Right lobe of liver (tissue), 6 donors: Measurements from ENCODE around the gene PIGS. TPM values are rescaled to one million over a fixed set of nuclear protein-coding genes. Genes with fewer than 3 reads are reported as not detected.

ENCODE experiments used
- ATAC-seq, 4 donors: fragments of 200-7000 bp; cut with Tn5 transposase; one replicate each; pipeline ENCODE4 v1.9.1; 2020; ENCODE audit warnings: mild to moderate bottlenecking in 4 of 4, moderate library complexity in 4 of 4
- DNase-seq, 3 donors: peaks; one replicate each; pipeline ENCODE4 v3.0.0-alpha.2; 2020
- H3K27ac ChIP-seq, 3 donors: fragments of 200-600 bp; one replicate each; pipeline ENCODE4 v1.8.0; 2022
- H3K27me3 ChIP-seq, 2 donors: fragments of 200-600 bp; one replicate each; pipeline ENCODE4 v1.8.0; 2022
- H3K36me3 ChIP-seq, 4 donors: fragments of 200-600 bp; sonication (generic) in 1 of 4; one replicate each; pipeline versions ENCODE4 v1.5.1 to v1.8.0; 2017 to 2022; ENCODE audit warnings: control low read depth in 1 of 4
- H3K4me1 ChIP-seq, 4 donors: fragments of 200-600 bp; sonication (generic) in 1 of 4; one replicate each; pipeline versions ENCODE4 v1.5.1 to v1.8.0; 2017 to 2022; ENCODE audit warnings: control low read depth in 1 of 4
- H3K4me3 ChIP-seq, 3 donors: fragments of 200-600 bp; one replicate each; pipeline ENCODE4 v1.8.0; 2022
- H3K9me3 ChIP-seq, 4 donors: fragments of 200-600 bp; sonication (generic) in 1 of 4; one replicate each; pipeline versions ENCODE4 v1.5.1 to v1.8.0; 2017 to 2022; ENCODE audit warnings: control low read depth in 1 of 4
- CTCF ChIP-seq, 4 donors: fragments of 200-600 bp in 3 of 4; fragments of 450-650 bp in 1 of 4; IDR thresholded peaks; one replicate each; pipeline versions ENCODE4 v1.5.1 to v1.8.0; 2016 to 2022; ENCODE audit warnings: antibody characterized with exemption in 4 of 4, mild to moderate bottlenecking in 2 of 4
- POLR2A ChIP-seq: fragments of 450-650 bp; IDR thresholded peaks from one replicate; pipeline ENCODE4 v1.6.1; 2017; ENCODE audit warnings: antibody characterized with exemption, mild to moderate bottlenecking
- WGBS: methylation state at CpG from one replicate; pipeline ENCODE4 v1.1.6; 2018; ENCODE audit warnings: low coverage, low lambda C conversion rate; ENCODE audit not compliant: insufficient coverage; ENCODE audit errors: missing lambda C conversion rate; 5-methylcytosine and 5-hydroxymethylcytosine counted together
- intact Hi-C, 2 donors: fragments of 100-400 bp; cut with DNase I; formaldehyde crosslinking; loops; one replicate each; pipeline versions ENCODE4 v1.11.2 to v1.14.1; 2022
- total RNA-seq, 6 experiments: library from RNA; depleted of rRNA in 2 of 6; stranded (reverse); fragments of >200 nt in 2 of 6; fragmentation: NEBNext Ultra II Directional in 3 of 6; extraction: Animal tissue kit (Norgen Biotek cat#: 25700) in 3 of 6; gene quantifications; one replicate each; pipeline versions ENCODE4 v1.1.0 to v1.2.4, GENCODE V29; 2016 to 2023
- donor health status: DM: no; HTN: yes; CAD: no.
- donor health status: DM: no; HTN: no; CAD: no.
- donor health status: DM: no; HTN: no; CAD: no.
- donor health status: DM: no; HTN: yes; CAD: no.
- donor health status: DM: no; HTN: yes; CAD: no.

The PIGS gene
- total RNA-seq, 6 experiments from 2014 or later, result 7.2 to 13.8 (median 11.0) TPM

- no peak for ATAC-seq
- H3K4me3 ChIP-seq, result no peak overlapping the region
- 61% methylated on average over 2 of the region's 3 CpGs for WGBS
- DNase-seq, result no peak
- H3K27ac ChIP-seq, result no peak overlapping the region
- intact Hi-C loops, result loop anchor here (5.0 kb wide), 2 partner anchors 63 to 68 kb away; partner anchors contain the start of gene RSKR (in 1 of the 2)
- H3K4me1 ChIP-seq, result peaks cover 0 to 17% (median 8%) of the 10 kb centered on the region in 4 donors
- H3K36me3 ChIP-seq, result peaks cover 0 to 8% (median 4%) of the 10 kb centered on the region in 4 donors
- no peaks in the 10 kb centered on the region for H3K27me3 ChIP-seq
- no peak for TF ChIP-seq POLR2A
- no peak for TF ChIP-seq CTCF (IDR thresholded peaks at IDR 0.05)
- no peaks in the 10 kb centered on the region for H3K9me3 ChIP-seq
These were observed 21.8 kb downstream of the PIGS start for GRCh38 chr17:28549236-28550132.

- intact Hi-C loops, result loop anchor here (5.0 kb wide), 2 partner anchors 64 to 69 kb away; partner anchors contain the start of gene RSKR (in 1 of the 2)
These were observed 22.8 kb downstream of the PIGS start for GRCh38 chr17:28548417-28549130.

GRCh38 chr17:28547623-28548416 is 23.5 kb downstream of the PIGS start:
- H3K4me3 ChIP-seq, result no peak overlapping the region

More at GRCh38 chr17:28548417-28549130, 22.8 kb downstream of the PIGS start:
- Histone ChIP-seq H3K27me3 (no peaks in the 10 kb centered on the region), H3K36me3 (no peaks in the 10 kb centered on the region), H3K9me3 (no peaks in the 10 kb centered on the region), H3K27ac (no peak overlapping the region), H3K4me1 (peaks cover 0 to 9% (median 4%) of the 10 kb centered on the region in 4 donors), H3K4me3 (no peak overlapping the region)
- no peak for TF ChIP-seq POLR2A
- no peak for TF ChIP-seq CTCF (IDR thresholded peaks at IDR 0.05)
- ATAC-seq (no peak), DNase-seq (no peak)
- 58% methylated on average over 3 of the region's 6 CpGs for WGBS

More at GRCh38 chr17:28547623-28548416, 23.5 kb downstream of the PIGS start:
- intact Hi-C loops, result loop anchor here (5.0 kb wide), 2 partner anchors 64 to 69 kb away; partner anchors contain the start of gene RSKR (in 1 of the 2)
- H3K27me3 ChIP-seq, result no peaks in the 10 kb centered on the region
- TF ChIP-seq POLR2A (no peak), CTCF (IDR thresholded peaks at IDR 0.05) (peak; percentile 91 to 96 (median 94))
- peak overlapping the region in 1 of 3 donors; percentile 29 for H3K27ac ChIP-seq
- peak; percentile 79 to 86 (median 83) for DNase-seq
- no peaks in the 10 kb centered on the region for H3K9me3 ChIP-seq
- 65% methylated on average over 19 of the region's 26 CpGs for whole genome bisulfite sequencing
- peak; percentile 74 to 78 (median 76) for ATAC-seq
- peaks cover 0 to 3% (median 1%) of the 10 kb centered on the region in 4 donors for H3K4me1 ChIP-seq
- H3K36me3 ChIP-seq, result no peaks in the 10 kb centered on the region
